ENCODE data around the gene LYPD8.

The LYPD8 gene

GRCh38 chr1:248699099-248699498, 56.5 kb downstream of the LYPD8 start:
- no peak overlapping the region for H3K27ac ChIP-seq
- TF ChIP-seq CTCF (conservative IDR thresholded peaks at IDR 0.05) = no peak

GRCh38 chr1:248697907-248698306, 57.7 kb downstream of the LYPD8 start:
- H3K27ac ChIP-seq = no peak overlapping the region
- TF ChIP-seq ZFX (IDR thresholded peaks at IDR 0.05) (no peak), CTCF (conservative IDR thresholded peaks at IDR 0.05) (no peak; the same call in 1 of the 2 replicates)

- no peak for TF ChIP-seq ZFX (IDR thresholded peaks at IDR 0.05)
- no peak for TF ChIP-seq CTCF (conservative IDR thresholded peaks at IDR 0.05)
- H3K27ac ChIP-seq = no peak overlapping the region
These were observed 58.8 kb downstream of the LYPD8 start for GRCh38 chr1:248696774-248697173.

- TF ChIP-seq CTCF (conservative IDR thresholded peaks at IDR 0.05) (peak; percentile 31), ZFX (IDR thresholded peaks at IDR 0.05) (no peak)
- no peak overlapping the region for H3K27ac ChIP-seq
These were observed 59.3 kb downstream of the LYPD8 start for GRCh38 chr1:248696261-248696660.

- TF ChIP-seq CTCF (conservative IDR thresholded peaks at IDR 0.05) (no peak), ZFX (IDR thresholded peaks at IDR 0.05) (no peak)
- no peak overlapping the region for H3K27ac ChIP-seq
These were observed 60.0 kb downstream of the LYPD8 start for GRCh38 chr1:248695451-248696132.

- H3K27ac ChIP-seq = peak overlapping the region; percentile 15; the same call in 1 of the 2 replicates
- TF ChIP-seq CTCF (conservative IDR thresholded peaks at IDR 0.05) = no peak
- peak; percentile 35; the same call in 1 of the 2 replicates for TF ChIP-seq ZFX (IDR thresholded peaks at IDR 0.05)
These were observed 63.9 kb downstream of the LYPD8 start for GRCh38 chr1:248691567-248692155.

All from C4-2B (cell line).